Progenitor cell of endocrine pancreas (in vitro differentiated cells): ENCODE data around the gene GNPTAB. TPM values are rescaled to one million over a fixed set of nuclear protein-coding genes. Genes with fewer than 3 reads are reported as not detected.
A peak's percentile ranks its signal among the peaks of the same experiment; 100 is the strongest.
"Not testable (repeated sequence)": the region's sequence is repeated elsewhere in the genome, so short reads cannot be mapped to it uniquely, and the experiment has no call there.

Experiments
- DNase-seq: peaks from one replicate; pipeline ENCODE4 v3.0.0; 2021; ENCODE audit warnings: low spot score; ENCODE audit not compliant: unreplicated experiment
- H3K27ac Mint-ChIP-seq: 2 replicates; pipeline ENCODE4 v1.8.0; 2021; ENCODE audit warnings: mild to moderate bottlenecking, moderate library complexity, mixed read lengths
- H3K27me3 Mint-ChIP-seq: 2 replicates; pipeline ENCODE4 v1.8.0; 2021; ENCODE audit warnings: mixed read lengths
- H3K36me3 Mint-ChIP-seq: 2 replicates; pipeline ENCODE4 v1.8.0; 2022; ENCODE audit warnings: mixed read lengths; ENCODE audit not compliant: insufficient read depth
- H3K4me1 Mint-ChIP-seq: 2 replicates; pipeline ENCODE4 v1.8.0; 2021; ENCODE audit warnings: low read depth, mixed read lengths
- H3K4me3 Mint-ChIP-seq: 2 replicates; pipeline ENCODE4 v1.8.0; 2021; ENCODE audit warnings: low read depth, mild to moderate bottlenecking, moderate library complexity, mixed read lengths
- H3K9me3 Mint-ChIP-seq: 2 replicates; pipeline ENCODE4 v1.8.0; 2021; ENCODE audit warnings: low read depth, mixed read lengths
- CTCF ChIP-seq: fragments of 200-600 bp; sonication (generic); IDR thresholded peaks from one replicate; pipeline ENCODE4 v1.5.0; 2021; ENCODE audit warnings: antibody characterized with exemption, mild to moderate bottlenecking; ENCODE audit not compliant: unreplicated experiment
- total RNA-seq: library from RNA; stranded (reverse); gene quantifications from 2 replicates; pipeline ENCODE4 v1.2.1, GENCODE V29; 2021

The GNPTAB gene
- total RNA-seq, 1 donor from 2014 or later, result 23.2 TPM

- peaks cover 22% of the 10 kb centered on the region for H3K27me3 Mint-ChIP-seq
Measured at GRCh38 chr12:101876322-101876860, 45.6 kb upstream of the GNPTAB start.

GRCh38 chr12:101875162-101875561, 44.4 kb upstream of the GNPTAB start:
- no peak for TF ChIP-seq CTCF
- no peak overlapping the region for H3K27ac Mint-ChIP-seq
- H3K27me3 Mint-ChIP-seq, result peaks cover 18% of the 10 kb centered on the region
- H3K36me3 Mint-ChIP-seq, result no peaks in the 10 kb centered on the region
- no peaks in the 10 kb centered on the region for H3K9me3 Mint-ChIP-seq
- no peak overlapping the region for H3K4me3 Mint-ChIP-seq
- no peak for DNase-seq
- peaks cover 3% of the 10 kb centered on the region for H3K4me1 Mint-ChIP-seq

More at GRCh38 chr12:101876322-101876860, 45.6 kb upstream of the GNPTAB start:
- Mint-ChIP-seq H3K27ac (peak overlapping the region; percentile 45), H3K9me3 (no peaks in the 10 kb centered on the region), H3K4me1 (peaks cover 5% of the 10 kb centered on the region), H3K4me3 (peak overlapping the region; percentile 65), H3K36me3 (no peaks in the 10 kb centered on the region)
- no peak for TF ChIP-seq CTCF
- no peak for DNase-seq

GRCh38 chr12:101870925-101871324, 40.2 kb upstream of the GNPTAB start:
- no peaks in the 10 kb centered on the region for H3K36me3 Mint-ChIP-seq
- no peaks in the 10 kb centered on the region for H3K9me3 Mint-ChIP-seq
- no peak overlapping the region for H3K4me3 Mint-ChIP-seq
- H3K4me1 Mint-ChIP-seq, result no peaks in the 10 kb centered on the region
- DNase-seq, result no peak
- peaks cover 5% of the 10 kb centered on the region for H3K27me3 Mint-ChIP-seq
- TF ChIP-seq CTCF, result no peak
- no peak overlapping the region for H3K27ac Mint-ChIP-seq

- H3K36me3 Mint-ChIP-seq, H3K4me1 Mint-ChIP-seq: not testable (repeated sequence)
Measured at GRCh38 chr12:101867619-101868018, 36.9 kb upstream of the GNPTAB start.

GRCh38 chr12:101866615-101867373, 36.0 kb upstream of the GNPTAB start:
- no peaks in the 10 kb centered on the region for H3K4me1 Mint-ChIP-seq
- H3K27me3 Mint-ChIP-seq, result peaks cover 3% of the 10 kb centered on the region
- no peak overlapping the region for H3K4me3 Mint-ChIP-seq
- peak overlapping the region; percentile 62 for H3K27ac Mint-ChIP-seq
- DNase-seq, result no peak
- H3K9me3 Mint-ChIP-seq, result peaks cover 6% of the 10 kb centered on the region
- TF ChIP-seq CTCF, result no peak
- no peaks in the 10 kb centered on the region for H3K36me3 Mint-ChIP-seq

More at GRCh38 chr12:101867619-101868018, 36.9 kb upstream of the GNPTAB start:
- not testable (repeated sequence) for H3K27me3 Mint-ChIP-seq, H3K27ac Mint-ChIP-seq, H3K9me3 Mint-ChIP-seq, H3K4me3 Mint-ChIP-seq, DNase-seq

- H3K36me3 Mint-ChIP-seq, result no peaks in the 10 kb centered on the region
- no peak for DNase-seq
- no peak for TF ChIP-seq CTCF
- H3K4me3 Mint-ChIP-seq, result no peak overlapping the region
- peaks cover 6% of the 10 kb centered on the region for H3K9me3 Mint-ChIP-seq
- peaks cover 3% of the 10 kb centered on the region for H3K27me3 Mint-ChIP-seq
- no peak overlapping the region for H3K27ac Mint-ChIP-seq
- no peaks in the 10 kb centered on the region for H3K4me1 Mint-ChIP-seq
Measured at GRCh38 chr12:101863981-101864380, 33.2 kb upstream of the GNPTAB start.
